Tibial nerve (tissue), 4 donors: Measurements from ENCODE around the gene REV1.

Experiments used
- CTCF ChIP-seq, 5 experiments: fragments of 200-600 bp in 3 of 5; fragments of 450-650 bp in 2 of 5; sonication (generic) in 3 of 5; IDR thresholded peaks; one replicate each; pipeline ENCODE4 v1.5.1; 2016 to 2019; ENCODE audit warnings: antibody characterized with exemption in 5 of 5, mild to moderate bottlenecking in 3 of 5, moderate library complexity in 2 of 5
- EP300 ChIP-seq, 2 donors: sonication (generic); formaldehyde crosslinking; IDR thresholded peaks; one replicate each; pipeline ENCODE4 v1.6.1; 2017; ENCODE audit warnings: antibody characterized with exemption in 2 of 2, mild to moderate bottlenecking in 1 of 2
- POLR2A ChIP-seq, 2 donors: fragments of 450-650 bp; IDR thresholded peaks; one replicate each; pipeline ENCODE4 v1.6.1; 2017; ENCODE audit warnings: antibody characterized with exemption in 2 of 2, mild to moderate bottlenecking in 2 of 2, moderate library complexity in 2 of 2

DNA sequence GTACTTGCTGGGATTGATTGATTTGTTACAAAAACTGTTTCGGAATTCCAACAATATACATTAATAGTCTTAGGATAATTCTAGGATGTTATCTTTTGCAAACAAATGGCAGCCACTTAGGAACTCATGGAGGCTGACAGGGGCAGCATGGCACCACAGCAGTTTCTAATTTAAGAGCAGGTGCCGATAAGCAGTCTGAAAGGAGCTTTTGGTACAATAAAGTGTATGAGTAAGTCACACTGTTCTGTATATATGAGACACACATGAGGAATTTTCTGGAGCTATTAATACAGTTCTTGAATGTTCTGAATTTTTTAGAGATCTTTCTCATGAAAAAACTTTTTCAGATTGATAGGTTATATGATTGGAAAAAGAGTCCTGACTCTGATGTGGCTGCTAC, 100.4 kb downstream of the REV1 start:
- TF ChIP-seq POLR2A (IDR thresholded peaks at IDR 0.05), result no peak
- TF ChIP-seq EP300 (IDR thresholded peaks at IDR 0.05), result no peak
- TF ChIP-seq CTCF (IDR thresholded peaks at IDR 0.05), result no peak
